ENCODE results near the gene LIG1.
"Not testable (repeated sequence)": the region's sequence is repeated elsewhere in the genome, so short reads cannot be mapped to it uniquely, and the experiment has no call there.

Gene LIG1

DNA sequence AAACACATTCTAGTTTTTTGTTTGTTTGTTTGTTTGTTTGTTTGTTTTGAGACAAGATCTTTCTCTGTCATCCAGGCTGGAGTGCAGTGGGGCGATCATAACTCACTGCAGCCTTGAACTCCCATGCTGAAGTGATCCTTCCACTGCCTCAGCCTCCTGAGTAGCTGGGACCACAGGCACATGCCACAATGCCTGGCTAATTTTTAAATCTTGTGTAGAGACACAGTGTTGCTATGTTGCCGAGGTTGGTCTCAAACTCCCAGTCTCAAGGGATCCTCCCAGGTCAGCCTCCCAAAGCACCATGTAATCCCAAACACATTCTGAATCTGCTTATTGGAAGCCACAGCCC is 75.3 kb downstream of the LIG1 start:
- no peaks in the 10 kb centered on the region for H3K36me3 ChIP-seq (ENCODE audit: insufficient read depth, low read length)

DNA sequence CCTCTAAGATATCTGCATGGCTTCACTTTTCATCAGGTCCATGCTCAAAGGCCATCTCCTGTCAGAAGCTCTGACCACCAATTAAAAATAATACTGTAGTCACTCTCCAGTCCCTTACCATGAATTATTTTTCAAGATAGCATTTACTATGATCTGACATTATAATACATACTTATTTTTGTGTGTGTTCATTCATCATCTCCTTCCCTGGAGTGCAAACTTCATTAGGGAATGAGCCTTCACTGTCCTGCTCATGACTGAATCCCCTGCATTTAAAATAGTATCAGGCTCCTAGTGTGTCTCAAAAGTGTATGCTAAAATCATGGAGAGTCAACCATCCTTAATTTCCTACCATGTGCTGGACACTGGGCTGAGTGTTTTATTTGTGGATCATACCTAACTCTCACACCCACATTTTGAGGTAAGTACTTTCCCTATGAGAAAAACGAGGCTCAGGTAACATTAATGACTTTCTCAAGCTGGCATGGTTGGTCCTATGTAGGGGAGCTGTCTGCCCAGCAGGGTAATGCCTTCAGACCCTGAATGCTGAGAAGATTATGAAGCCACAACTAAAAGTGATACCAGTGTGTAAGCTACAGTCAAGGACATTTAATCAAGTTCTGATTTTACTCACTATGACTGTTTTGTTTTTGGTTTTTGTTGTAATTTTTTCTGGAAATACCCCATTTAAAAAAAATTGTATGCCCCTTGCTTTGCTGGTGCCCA is 75.9 kb downstream of the LIG1 start:
- Histone ChIP-seq H3K4me1 (ENCODE audit: insufficient read depth, low read length) (no peaks in the 10 kb centered on the region), H3K36me3 (ENCODE audit: insufficient read depth, low read length) (no peaks in the 10 kb centered on the region)

More for the DNA sequence above, 75.3 kb downstream of the LIG1 start:
- no peak overlapping the region for H3K9ac ChIP-seq (ENCODE audit: low read depth, low read length)
- no peaks in the 10 kb centered on the region for H3K4me1 ChIP-seq (ENCODE audit: insufficient read depth, low read length)
- no peaks in the 10 kb centered on the region for H3K9me3 ChIP-seq (ENCODE audit: control insufficient read depth, insufficient read depth, low read length)

GRCh38 chr19:48091111-48091718 is 78.9 kb downstream of the LIG1 start:
- H3K4me1 ChIP-seq (ENCODE audit: insufficient read depth, low read length); H3K9me3 ChIP-seq (ENCODE audit: control insufficient read depth, insufficient read depth, low read length); H3K9ac ChIP-seq (ENCODE audit: low read depth, low read length); H3K36me3 ChIP-seq (ENCODE audit: insufficient read depth, low read length): not testable (repeated sequence)

More for the DNA sequence above, 75.9 kb downstream of the LIG1 start:
- Histone ChIP-seq H3K9ac (ENCODE audit: low read depth, low read length) (no peak overlapping the region), H3K9me3 (ENCODE audit: control insufficient read depth, insufficient read depth, low read length) (no peaks in the 10 kb centered on the region)

GRCh38 chr19:48090281-48090802 is 79.8 kb downstream of the LIG1 start:
- H3K36me3 ChIP-seq (ENCODE audit: insufficient read depth, low read length) = no peaks in the 10 kb centered on the region
- H3K9ac ChIP-seq (ENCODE audit: low read depth, low read length) = no peak overlapping the region
- no peaks in the 10 kb centered on the region for H3K4me1 ChIP-seq (ENCODE audit: insufficient read depth, low read length)
- no peaks in the 10 kb centered on the region for H3K9me3 ChIP-seq (ENCODE audit: control insufficient read depth, insufficient read depth, low read length)

DNA sequence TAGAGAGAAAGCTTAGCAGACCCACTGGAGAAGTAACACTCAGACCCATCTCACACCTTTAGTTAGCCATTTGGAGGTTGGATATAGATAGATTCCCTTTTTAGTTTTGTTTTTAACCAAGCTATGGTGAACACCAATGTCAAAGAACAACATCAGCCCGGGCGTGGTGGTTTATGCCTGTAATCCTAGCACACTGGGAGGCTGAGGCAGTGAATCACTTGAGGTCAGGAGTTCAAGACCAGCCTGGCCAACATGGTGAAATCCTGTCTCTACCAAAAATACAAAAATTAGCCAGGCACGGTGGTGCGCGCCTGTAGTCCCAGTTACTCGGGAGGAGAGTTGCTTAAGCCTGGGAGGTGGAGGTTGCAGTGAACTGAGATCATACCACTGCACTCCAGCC is 81.2 kb downstream of the LIG1 start:
- H3K4me1 ChIP-seq (ENCODE audit: insufficient read depth, low read length); H3K9ac ChIP-seq (ENCODE audit: low read depth, low read length); H3K36me3 ChIP-seq (ENCODE audit: insufficient read depth, low read length); H3K9me3 ChIP-seq (ENCODE audit: control insufficient read depth, insufficient read depth, low read length): not testable (repeated sequence)

DNA sequence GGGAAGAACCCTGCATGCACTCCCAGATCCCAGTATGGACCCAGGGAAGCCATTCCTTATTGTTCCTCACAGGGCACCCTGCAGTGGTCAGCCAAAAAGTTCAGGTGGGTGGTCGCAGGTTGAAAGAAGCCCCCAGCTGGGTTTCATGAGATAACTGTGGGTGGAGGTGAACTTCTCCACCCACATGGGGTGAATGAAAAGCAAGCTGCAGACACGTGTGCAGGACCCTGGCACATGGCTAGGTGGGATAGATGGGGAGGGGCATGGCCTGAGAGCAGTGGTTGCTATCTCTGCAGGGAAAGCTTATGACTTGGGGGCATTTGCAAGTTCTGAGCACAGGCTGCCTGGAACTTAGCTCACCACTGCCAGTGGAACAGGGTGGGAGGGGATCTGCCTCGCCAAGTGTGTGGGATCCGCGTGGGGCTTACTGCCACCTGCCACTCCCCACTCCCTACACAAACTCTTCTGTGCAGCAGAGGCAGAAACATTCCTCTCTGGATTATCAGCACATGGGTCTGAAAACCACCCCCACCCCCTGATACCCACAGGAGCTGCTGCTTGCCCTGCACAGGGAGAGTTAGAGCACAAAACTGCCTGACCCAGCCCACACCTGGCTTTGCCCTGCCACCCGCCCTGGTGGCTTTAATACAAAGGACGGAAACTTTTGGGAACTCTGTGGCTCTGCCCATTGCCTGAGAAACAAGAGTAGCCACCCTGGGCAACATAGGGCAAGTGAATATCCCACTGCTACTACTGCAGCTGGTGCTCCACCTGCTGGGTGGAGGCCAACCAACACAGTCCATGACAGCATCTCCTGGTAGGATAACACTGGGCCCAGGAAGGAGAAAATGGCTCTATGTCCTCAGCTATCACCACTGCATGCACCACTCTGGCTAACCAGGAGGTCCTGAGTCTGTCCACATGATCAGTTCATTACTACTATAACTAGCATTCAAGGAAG is 84.0 kb downstream of the LIG1 start:
- Histone ChIP-seq H3K4me1 (ENCODE audit: insufficient read depth, low read length) (no peaks in the 10 kb centered on the region), H3K9ac (ENCODE audit: low read depth, low read length) (no peak overlapping the region), H3K9me3 (ENCODE audit: control insufficient read depth, insufficient read depth, low read length) (no peaks in the 10 kb centered on the region)

DNA sequence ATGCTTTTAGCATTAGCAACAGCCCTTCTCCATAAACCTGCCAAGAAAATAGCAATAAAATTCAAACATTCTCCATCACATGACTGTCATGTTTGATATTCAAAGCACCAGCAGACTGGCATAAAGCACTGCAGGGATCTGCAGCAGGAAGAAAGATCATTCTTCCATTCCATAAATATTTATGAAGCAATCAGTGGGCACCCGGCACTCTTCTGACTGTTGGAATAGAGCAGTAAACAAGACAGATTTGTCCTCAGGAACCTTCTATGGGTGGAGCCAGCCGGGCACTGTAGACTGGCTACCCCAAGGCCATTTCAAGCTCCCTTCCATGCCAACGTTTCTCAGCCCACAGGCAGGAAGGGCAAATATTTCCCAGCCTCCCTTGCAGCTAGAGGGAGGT is 85.1 kb downstream of the LIG1 start:
- no peaks in the 10 kb centered on the region for H3K9me3 ChIP-seq (ENCODE audit: control insufficient read depth, insufficient read depth, low read length)

More for the DNA sequence above, 84.0 kb downstream of the LIG1 start:
- H3K36me3 ChIP-seq (ENCODE audit: insufficient read depth, low read length) = no peaks in the 10 kb centered on the region

GRCh38 chr19:48081106-48081505 is 89.0 kb downstream of the LIG1 start:
- H3K9ac ChIP-seq (ENCODE audit: low read depth, low read length) = no peak overlapping the region
- H3K9me3 ChIP-seq (ENCODE audit: control insufficient read depth, insufficient read depth, low read length) = no peaks in the 10 kb centered on the region
- no peaks in the 10 kb centered on the region for H3K4me1 ChIP-seq (ENCODE audit: insufficient read depth, low read length)
- H3K36me3 ChIP-seq (ENCODE audit: insufficient read depth, low read length) = no peaks in the 10 kb centered on the region

More for the DNA sequence above, 85.1 kb downstream of the LIG1 start:
- Histone ChIP-seq H3K4me1 (ENCODE audit: insufficient read depth, low read length) (no peaks in the 10 kb centered on the region), H3K9ac (ENCODE audit: low read depth, low read length) (no peak overlapping the region), H3K36me3 (ENCODE audit: insufficient read depth, low read length) (no peaks in the 10 kb centered on the region)

- not testable (repeated sequence) for H3K9me3 ChIP-seq (ENCODE audit: control insufficient read depth, insufficient read depth, low read length); H3K36me3 ChIP-seq (ENCODE audit: insufficient read depth, low read length)
These were observed 99.9 kb downstream of the LIG1 start for GRCh38 chr19:48070177-48070769.

GRCh38 chr19:48069435-48069834 is 100.7 kb downstream of the LIG1 start:
- no peaks in the 10 kb centered on the region for H3K9me3 ChIP-seq (ENCODE audit: control insufficient read depth, insufficient read depth, low read length)
- no peak overlapping the region for H3K9ac ChIP-seq (ENCODE audit: low read depth, low read length)
- no peaks in the 10 kb centered on the region for H3K36me3 ChIP-seq (ENCODE audit: insufficient read depth, low read length)
- H3K4me1 ChIP-seq (ENCODE audit: insufficient read depth, low read length) = no peaks in the 10 kb centered on the region

More at GRCh38 chr19:48070177-48070769, 99.9 kb downstream of the LIG1 start:
- not testable (repeated sequence) for H3K4me1 ChIP-seq (ENCODE audit: insufficient read depth, low read length); H3K9ac ChIP-seq (ENCODE audit: low read depth, low read length)
